Activated naive CD8-positive, alpha-beta T cell (primary cell): ENCODE results near the gene PPP2R5A.
"Not testable (repeated sequence)": the region's sequence is repeated elsewhere in the genome, so short reads cannot be mapped to it uniquely, and the experiment has no call there.

Experiments
- H3K27ac Mint-ChIP-seq: one replicate; pipeline ENCODE4 v1.8.0; 2021; ENCODE audit warnings: mixed read lengths
- H3K27me3 Mint-ChIP-seq: one replicate; pipeline ENCODE4 v1.8.0; 2021; ENCODE audit warnings: mixed read lengths
- H3K36me3 Mint-ChIP-seq: one replicate; pipeline ENCODE4 v1.8.0; 2021; ENCODE audit warnings: mixed read lengths
- H3K4me1 Mint-ChIP-seq: one replicate; pipeline ENCODE4 v1.8.0; 2021; ENCODE audit warnings: low read depth, mixed read lengths
- H3K4me3 Mint-ChIP-seq: one replicate; pipeline ENCODE4 v1.8.0; 2021; ENCODE audit warnings: mild to moderate bottlenecking, mixed read lengths
- H3K9me3 Mint-ChIP-seq: one replicate; pipeline ENCODE4 v1.8.0; 2021; ENCODE audit warnings: low read depth, mixed read lengths

Gene PPP2R5A

DNA sequence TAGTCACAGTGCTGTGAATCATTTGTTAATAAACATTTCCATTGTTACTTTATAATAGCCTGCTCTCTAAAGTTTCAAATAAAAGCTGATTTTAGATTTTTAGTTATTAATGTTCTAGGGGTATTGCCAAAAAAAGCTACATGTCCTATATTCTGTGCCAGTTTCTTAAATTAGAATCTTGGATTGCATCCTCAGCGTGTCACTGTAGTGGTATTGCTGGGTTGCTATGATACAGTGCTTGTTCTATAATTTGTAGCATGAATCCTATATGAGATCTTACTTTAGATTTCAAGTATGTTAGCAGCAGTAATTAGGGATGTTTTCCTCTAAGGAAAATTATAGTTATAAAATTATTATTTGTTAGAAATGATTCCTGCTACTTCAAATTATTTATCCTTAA lies 16.4 kb downstream of the PPP2R5A start:
- Mint-ChIP-seq H3K27me3 (no peaks in the 10 kb centered on the region), H3K4me3 (no peak overlapping the region), H3K9me3 (no peaks in the 10 kb centered on the region), H3K36me3 (peaks cover 4% of the 10 kb centered on the region), H3K27ac (no peak overlapping the region), H3K4me1 (peaks cover 54% of the 10 kb centered on the region)

DNA sequence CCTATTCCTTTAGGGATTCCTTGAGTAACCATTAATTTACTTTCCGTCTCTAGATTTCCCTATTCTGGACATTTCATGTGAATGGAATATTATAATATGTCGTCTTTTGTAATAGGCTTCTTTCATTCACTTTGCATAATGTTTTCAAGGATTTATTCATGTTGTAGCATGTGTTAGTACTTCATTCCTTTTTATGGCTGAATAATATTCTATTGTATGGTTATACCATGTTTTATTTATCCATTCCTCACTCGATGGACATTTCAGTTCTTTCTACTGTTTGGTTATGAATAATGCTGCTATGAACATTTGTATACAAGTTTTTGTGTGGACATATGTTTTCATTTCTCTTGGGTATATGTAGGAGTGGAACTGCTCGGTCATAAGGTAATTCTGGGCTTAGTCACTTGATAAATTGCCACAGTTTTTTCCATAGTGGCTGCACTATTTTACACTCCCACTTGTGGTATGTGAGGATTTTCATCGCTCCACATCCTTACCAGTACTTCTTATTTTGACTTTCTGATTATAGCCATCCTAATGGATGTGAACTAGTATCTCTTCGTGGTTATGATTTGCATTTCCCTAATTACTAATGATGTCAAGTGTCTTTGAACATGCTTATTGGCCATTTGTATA lies 17.7 kb downstream of the PPP2R5A start:
- Mint-ChIP-seq H3K4me3 (no peak overlapping the region), H3K27me3 (no peaks in the 10 kb centered on the region)

DNA sequence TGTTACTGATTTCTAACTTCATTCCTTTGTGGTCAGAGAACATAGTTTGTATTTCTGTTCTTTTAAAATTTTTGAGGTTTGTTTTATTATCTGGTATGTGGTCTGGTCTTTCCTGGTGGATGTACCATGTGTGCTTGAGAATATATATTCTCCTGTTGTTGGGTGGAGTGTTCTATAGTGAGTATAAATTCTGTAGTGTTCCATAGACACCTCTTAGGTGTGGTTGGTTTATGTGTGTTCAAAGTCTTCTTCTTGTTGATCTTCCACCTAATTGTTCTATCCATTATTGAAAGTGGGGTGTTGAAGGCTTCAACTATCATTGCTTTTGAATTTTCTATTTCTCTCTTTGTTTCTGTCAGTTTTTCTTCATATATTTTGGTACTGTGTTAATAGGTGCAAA lies 20.1 kb downstream of the PPP2R5A start:
- H3K9me3 Mint-ChIP-seq = no peaks in the 10 kb centered on the region
- H3K4me1 Mint-ChIP-seq = peaks cover 67% of the 10 kb centered on the region
- H3K27me3 Mint-ChIP-seq = no peaks in the 10 kb centered on the region
- H3K27ac Mint-ChIP-seq = no peak overlapping the region
- peaks cover 11% of the 10 kb centered on the region for H3K36me3 Mint-ChIP-seq
- H3K4me3 Mint-ChIP-seq = no peak overlapping the region

More for the DNA sequence above, 17.7 kb downstream of the PPP2R5A start:
- H3K4me1 Mint-ChIP-seq = peaks cover 58% of the 10 kb centered on the region
- H3K9me3 Mint-ChIP-seq = no peaks in the 10 kb centered on the region
- H3K27ac Mint-ChIP-seq = no peak overlapping the region
- peaks cover 4% of the 10 kb centered on the region for H3K36me3 Mint-ChIP-seq

DNA sequence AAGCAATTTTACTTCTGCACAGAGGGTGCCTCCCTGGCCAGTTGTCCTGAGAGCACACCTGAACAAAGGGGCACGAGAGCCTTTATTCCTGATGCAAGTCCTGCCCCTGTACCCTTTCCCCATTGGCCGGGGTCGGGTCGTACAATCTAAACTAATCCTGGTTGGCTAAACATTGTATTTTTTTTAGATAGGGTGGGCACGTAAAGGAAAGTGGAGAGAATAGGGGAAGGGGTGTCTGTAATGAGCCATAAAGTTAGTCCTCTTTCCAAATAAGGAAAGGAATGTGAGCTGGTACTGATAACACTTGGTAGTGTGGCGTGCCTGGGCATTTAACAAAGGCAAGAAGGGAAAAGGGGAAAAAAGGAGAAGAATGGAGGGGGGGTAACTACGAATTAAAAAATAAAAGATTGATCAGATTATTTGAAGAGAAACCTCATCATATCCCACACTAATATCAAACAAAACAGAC lies 20.8 kb downstream of the PPP2R5A start:
- not testable (repeated sequence) for H3K9me3 Mint-ChIP-seq, H3K27ac Mint-ChIP-seq, H3K27me3 Mint-ChIP-seq, H3K4me3 Mint-ChIP-seq
- Mint-ChIP-seq H3K36me3 (peaks cover 11% of the 10 kb centered on the region), H3K4me1 (peaks cover 67% of the 10 kb centered on the region)

DNA sequence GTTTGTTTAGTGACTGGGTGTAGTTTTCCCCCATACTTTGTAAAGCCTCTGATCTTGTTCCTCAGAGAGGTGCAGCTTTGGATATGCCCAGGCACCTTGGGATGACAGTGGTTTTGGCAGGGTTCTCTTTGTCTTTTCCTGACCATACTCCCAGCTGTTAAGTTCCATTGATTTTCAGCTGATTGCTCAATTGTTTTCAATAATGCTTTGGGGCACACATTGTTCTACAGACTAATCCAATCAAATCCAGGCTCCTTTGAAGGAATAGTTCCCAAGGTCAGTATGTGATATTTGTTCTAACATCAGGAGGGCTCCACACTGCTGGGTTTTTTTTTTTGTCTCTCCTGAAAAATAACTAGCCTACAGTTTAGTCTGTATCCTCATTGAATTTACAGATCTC lies 24.8 kb downstream of the PPP2R5A start:
- no peak overlapping the region for H3K27ac Mint-ChIP-seq
- H3K4me1 Mint-ChIP-seq = peaks cover 52% of the 10 kb centered on the region
- H3K4me3 Mint-ChIP-seq = no peak overlapping the region
- no peaks in the 10 kb centered on the region for H3K9me3 Mint-ChIP-seq
- peaks cover 18% of the 10 kb centered on the region for H3K36me3 Mint-ChIP-seq
- no peaks in the 10 kb centered on the region for H3K27me3 Mint-ChIP-seq

DNA sequence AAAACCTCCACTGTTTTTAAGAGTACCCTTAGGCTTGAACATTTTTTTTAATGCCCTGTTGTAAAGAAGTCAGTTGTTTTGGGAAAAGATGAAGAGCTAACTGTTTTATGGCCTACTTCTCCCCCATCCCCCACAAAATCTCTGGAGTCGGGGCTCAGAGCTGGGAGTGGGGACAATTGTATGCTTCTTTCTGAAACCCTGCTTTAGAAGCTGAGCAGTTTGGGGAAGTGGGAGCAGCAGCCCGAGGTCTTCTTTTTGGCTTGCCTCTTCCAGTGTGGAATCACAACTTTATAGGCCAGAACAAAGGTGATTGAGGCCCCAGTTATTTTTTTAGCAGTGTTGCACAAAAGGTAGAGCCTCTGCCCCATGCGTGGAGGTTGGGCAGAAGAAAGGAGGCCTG lies 25.2 kb downstream of the PPP2R5A start:
- H3K36me3 Mint-ChIP-seq = peaks cover 15% of the 10 kb centered on the region
- no peaks in the 10 kb centered on the region for H3K27me3 Mint-ChIP-seq
- no peak overlapping the region for H3K27ac Mint-ChIP-seq

DNA sequence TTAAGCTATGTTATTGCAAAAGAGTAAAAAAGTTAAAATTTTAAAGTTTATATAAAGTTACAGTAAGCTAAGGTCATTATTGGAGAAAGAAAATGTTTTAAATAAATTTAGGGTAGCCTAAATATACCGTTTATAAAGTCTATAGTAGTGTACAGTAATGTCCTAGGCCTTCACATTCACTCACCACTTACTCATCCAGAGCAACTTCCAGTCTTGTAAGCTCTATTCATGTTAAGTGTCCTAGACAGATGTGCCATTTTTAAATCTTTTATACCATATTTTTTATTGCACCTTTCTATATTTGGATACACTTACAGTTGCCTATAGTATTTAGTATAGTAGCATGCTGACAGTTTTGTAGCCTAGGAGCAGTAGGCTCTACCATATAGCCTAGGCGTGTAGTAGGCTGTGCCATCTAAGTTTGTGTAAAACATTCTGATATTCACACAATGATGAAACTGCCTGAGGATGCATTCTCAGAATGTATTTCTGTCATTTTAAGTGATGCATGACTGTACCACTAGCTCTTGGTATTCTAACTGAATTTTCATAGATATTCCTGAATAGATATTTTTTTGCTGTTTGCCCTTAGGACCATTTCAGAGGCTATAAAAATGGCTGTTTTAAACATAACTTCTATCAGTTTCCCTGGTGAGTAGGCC lies 26.8 kb downstream of the PPP2R5A start:
- no peak overlapping the region for H3K27ac Mint-ChIP-seq
- H3K9me3 Mint-ChIP-seq = no peaks in the 10 kb centered on the region
- H3K36me3 Mint-ChIP-seq = peaks cover 14% of the 10 kb centered on the region
- H3K4me3 Mint-ChIP-seq = no peak overlapping the region
- H3K4me1 Mint-ChIP-seq = peaks cover 56% of the 10 kb centered on the region
- no peaks in the 10 kb centered on the region for H3K27me3 Mint-ChIP-seq

More for the DNA sequence above, 25.2 kb downstream of the PPP2R5A start:
- Mint-ChIP-seq H3K4me1 (peaks cover 52% of the 10 kb centered on the region), H3K4me3 (no peak overlapping the region), H3K9me3 (no peaks in the 10 kb centered on the region)

DNA sequence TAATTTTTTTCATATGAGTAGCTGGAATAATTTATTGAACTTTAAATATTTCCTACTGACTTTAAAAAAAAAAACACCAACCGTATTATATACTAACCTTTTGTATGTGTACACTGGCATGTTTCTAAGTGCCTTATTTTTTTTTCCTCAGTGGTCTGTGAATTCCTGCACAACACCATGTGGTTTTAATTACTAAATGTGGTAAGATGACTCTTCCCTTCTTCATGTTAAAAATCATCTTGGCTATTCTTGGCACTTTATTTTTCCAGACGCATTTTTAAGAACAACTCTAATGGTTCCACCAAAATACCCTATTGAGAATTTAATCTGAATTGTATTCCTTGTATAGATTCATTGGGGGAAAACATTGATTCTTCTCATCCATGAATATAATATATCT lies 28.4 kb downstream of the PPP2R5A start:
- H3K27me3 Mint-ChIP-seq = no peaks in the 10 kb centered on the region
- no peak overlapping the region for H3K27ac Mint-ChIP-seq
- H3K4me3 Mint-ChIP-seq = no peak overlapping the region
- H3K36me3 Mint-ChIP-seq = peaks cover 12% of the 10 kb centered on the region
- H3K4me1 Mint-ChIP-seq = peaks cover 56% of the 10 kb centered on the region
- no peaks in the 10 kb centered on the region for H3K9me3 Mint-ChIP-seq

DNA sequence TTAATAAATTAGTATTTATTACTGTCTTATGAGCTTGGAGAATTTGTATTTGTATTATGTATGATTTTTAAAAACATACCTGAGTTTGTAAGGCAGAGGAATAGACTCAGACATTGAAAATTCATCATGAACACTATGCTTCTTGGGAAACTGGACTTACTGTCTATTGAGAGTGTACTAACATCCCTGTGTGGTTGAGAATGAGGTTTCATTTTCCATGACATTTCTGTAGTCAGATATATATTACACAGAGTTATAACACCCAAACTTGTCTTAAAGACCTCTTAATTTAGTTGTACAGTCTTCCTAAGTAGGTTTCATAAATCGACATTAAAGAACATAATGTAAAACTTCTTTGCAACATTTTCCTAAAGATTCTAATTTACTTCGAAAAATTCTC lies 30.0 kb downstream of the PPP2R5A start:
- Mint-ChIP-seq H3K9me3 (no peaks in the 10 kb centered on the region), H3K27me3 (no peaks in the 10 kb centered on the region), H3K27ac (no peak overlapping the region), H3K4me1 (peaks cover 45% of the 10 kb centered on the region), H3K36me3 (peaks cover 11% of the 10 kb centered on the region), H3K4me3 (no peak overlapping the region)

DNA sequence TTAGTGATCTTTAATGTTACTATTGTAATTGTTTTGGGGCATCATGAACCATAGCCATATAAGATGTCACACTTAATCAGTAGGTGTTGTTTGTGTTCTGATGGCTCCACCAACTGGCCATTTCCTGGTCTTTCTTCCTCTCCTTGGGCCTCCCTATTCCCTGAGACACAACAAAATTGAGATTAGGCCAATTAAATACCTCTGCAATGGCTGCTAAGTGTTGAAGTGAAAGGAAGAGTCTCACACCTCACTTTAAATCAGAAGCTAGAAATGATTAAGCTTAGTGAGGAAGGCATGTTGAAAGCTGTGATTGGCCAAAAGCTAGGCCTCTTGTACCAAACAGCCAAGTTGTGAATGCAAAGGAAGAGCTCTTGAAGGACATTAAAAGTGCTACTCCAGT lies 30.7 kb downstream of the PPP2R5A start:
- H3K36me3 Mint-ChIP-seq = peaks cover 10% of the 10 kb centered on the region
- H3K4me3 Mint-ChIP-seq = peak overlapping the region; percentile 17
- H3K27me3 Mint-ChIP-seq = no peaks in the 10 kb centered on the region
- peak overlapping the region; percentile 56 for H3K27ac Mint-ChIP-seq
- peaks cover 45% of the 10 kb centered on the region for H3K4me1 Mint-ChIP-seq
- no peaks in the 10 kb centered on the region for H3K9me3 Mint-ChIP-seq

DNA sequence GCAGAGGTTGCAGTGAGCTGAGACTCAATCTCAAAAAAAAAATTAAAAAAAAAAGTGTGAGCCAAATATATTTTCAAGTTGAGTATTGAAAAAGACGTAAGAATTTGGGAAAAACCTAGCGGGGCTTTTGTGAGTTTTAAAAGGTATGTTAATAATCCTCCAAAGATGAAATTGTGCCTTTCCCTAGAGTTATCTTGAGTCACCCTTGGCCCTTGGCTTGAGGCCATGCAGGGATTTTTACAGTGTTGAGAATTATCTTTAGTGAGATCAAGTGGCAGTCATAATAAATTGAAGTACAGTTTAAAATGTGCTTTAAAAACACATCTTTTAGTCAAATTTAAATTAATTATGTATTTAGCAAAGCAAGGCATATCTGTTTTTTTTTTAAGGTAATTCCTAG lies 32.7 kb downstream of the PPP2R5A start:
- Mint-ChIP-seq H3K4me1 (peaks cover 48% of the 10 kb centered on the region), H3K27ac (no peak overlapping the region), H3K9me3 (no peaks in the 10 kb centered on the region), H3K27me3 (no peaks in the 10 kb centered on the region), H3K4me3 (no peak overlapping the region), H3K36me3 (peaks cover 5% of the 10 kb centered on the region)

DNA sequence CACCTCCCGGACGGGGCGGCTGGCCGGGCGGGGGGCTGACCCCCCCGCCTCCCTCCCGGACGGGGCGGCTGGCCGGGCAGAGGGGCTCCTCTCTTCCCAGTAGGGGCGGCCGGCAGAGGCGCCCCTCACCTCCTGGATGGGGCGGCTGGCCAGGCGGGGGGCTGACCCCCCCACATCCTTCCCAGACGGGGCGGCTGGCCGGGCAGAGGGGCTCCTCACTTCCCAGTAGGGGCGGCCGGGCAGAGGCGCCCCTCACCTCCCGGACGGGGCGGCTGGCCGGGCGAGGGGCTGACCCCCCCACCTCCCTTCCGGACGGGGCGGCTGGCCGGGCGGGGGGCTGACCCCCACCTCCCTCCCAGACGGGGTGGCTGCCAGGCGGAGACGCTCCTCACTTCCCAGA lies 35.8 kb downstream of the PPP2R5A start:
- H3K9me3 Mint-ChIP-seq, H3K27me3 Mint-ChIP-seq, H3K36me3 Mint-ChIP-seq, H3K27ac Mint-ChIP-seq, H3K4me3 Mint-ChIP-seq: not testable (repeated sequence)
- peaks cover 51% of the 10 kb centered on the region for H3K4me1 Mint-ChIP-seq

DNA sequence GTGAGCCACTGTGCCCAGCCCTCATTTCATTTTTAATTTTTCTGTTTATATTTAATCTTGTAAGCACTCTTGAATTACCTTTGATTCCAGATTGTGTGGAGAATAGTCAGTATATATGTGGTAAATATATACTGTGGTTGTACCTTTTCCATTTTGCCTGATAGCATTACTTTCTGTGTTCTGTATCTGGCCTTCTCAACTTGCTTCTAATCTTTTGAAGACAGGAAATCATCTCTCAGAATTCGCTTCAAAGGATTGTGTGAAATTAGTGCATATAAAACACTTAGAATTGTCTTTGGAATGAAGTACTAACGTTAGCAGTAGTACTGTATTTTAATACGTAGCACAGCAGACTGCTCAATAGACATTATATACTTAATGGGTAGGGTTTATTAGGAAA lies 37.9 kb downstream of the PPP2R5A start:
- no peaks in the 10 kb centered on the region for H3K27me3 Mint-ChIP-seq
- H3K9me3 Mint-ChIP-seq = no peaks in the 10 kb centered on the region
- peaks cover 41% of the 10 kb centered on the region for H3K4me1 Mint-ChIP-seq
- peak overlapping the region; percentile 77 for H3K27ac Mint-ChIP-seq
- peak overlapping the region; percentile 53 for H3K4me3 Mint-ChIP-seq
- H3K36me3 Mint-ChIP-seq = peaks cover 7% of the 10 kb centered on the region

DNA sequence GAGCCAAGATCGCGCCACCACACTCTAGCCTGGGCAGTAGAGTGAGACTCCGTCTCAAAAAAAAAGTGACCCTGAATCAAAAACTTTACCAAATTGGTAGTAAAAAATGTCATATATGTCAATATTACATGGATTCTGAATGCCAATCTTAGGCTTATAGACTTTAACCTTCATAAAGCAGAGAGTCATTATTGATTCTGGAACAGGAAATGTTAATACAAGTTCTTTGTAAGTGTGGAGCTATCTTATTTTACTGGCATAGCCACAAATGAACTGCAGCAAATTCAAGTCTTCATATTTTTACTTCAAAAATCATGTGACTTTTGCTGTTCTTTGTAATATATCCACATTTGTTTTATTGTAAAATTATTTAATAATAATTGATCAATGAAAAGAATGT lies 41.3 kb downstream of the PPP2R5A start:
- no peak overlapping the region for H3K4me3 Mint-ChIP-seq
- H3K4me1 Mint-ChIP-seq = peaks cover 37% of the 10 kb centered on the region
- no peaks in the 10 kb centered on the region for H3K27me3 Mint-ChIP-seq
- H3K27ac Mint-ChIP-seq = no peak overlapping the region
- peaks cover 7% of the 10 kb centered on the region for H3K36me3 Mint-ChIP-seq
- H3K9me3 Mint-ChIP-seq = no peaks in the 10 kb centered on the region

DNA sequence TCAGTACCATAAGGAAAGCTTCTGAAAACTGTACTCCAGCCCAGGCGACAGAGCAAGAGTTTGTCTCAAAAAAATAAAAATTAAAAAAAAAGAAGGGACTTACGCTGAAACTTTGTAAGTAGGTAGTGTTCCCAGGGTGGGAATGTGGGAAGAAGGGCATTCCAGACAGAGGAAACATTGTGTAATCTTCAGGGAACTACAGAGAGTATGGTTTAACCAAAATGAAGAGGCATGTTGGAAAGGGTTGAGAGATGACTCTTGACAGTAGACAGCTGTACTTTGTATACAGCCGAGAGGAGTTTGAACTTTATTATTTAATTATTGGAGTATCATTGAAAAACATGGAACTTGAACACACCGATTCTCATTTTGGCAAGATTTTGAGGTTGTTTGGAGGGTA lies 43.0 kb downstream of the PPP2R5A start:
- Mint-ChIP-seq H3K4me3 (no peak overlapping the region), H3K27me3 (no peaks in the 10 kb centered on the region), H3K9me3 (no peaks in the 10 kb centered on the region), H3K36me3 (peaks cover 4% of the 10 kb centered on the region), H3K4me1 (peaks cover 29% of the 10 kb centered on the region), H3K27ac (no peak overlapping the region)

DNA sequence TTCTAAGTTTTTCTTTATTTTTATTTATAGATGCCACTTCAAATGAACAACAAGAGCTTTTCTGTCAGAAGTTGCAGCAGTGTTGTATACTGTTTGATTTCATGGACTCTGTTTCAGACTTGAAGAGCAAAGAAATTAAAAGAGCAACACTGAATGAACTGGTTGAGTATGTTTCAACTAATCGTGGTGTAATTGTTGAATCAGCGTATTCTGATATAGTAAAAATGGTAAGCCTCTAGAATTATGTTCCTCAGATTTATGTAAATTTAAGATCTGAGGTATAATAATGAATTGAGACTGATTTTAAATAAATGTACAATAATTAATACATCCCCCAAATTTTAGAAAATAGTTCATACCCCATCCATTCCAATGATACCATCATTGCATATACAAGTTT lies 43.9 kb downstream of the PPP2R5A start:
- Mint-ChIP-seq H3K9me3 (no peaks in the 10 kb centered on the region), H3K4me3 (no peak overlapping the region), H3K4me1 (peaks cover 22% of the 10 kb centered on the region), H3K27me3 (no peaks in the 10 kb centered on the region), H3K27ac (no peak overlapping the region), H3K36me3 (peaks cover 6% of the 10 kb centered on the region)
